H9 (cell line): Measurements from ENCODE around the gene ARMS2. TPM values are rescaled to one million over a fixed set of nuclear protein-coding genes. Genes with fewer than 3 reads are reported as not detected.

Experiments
- DNase-seq: peaks from one replicate; pipeline ENCODE4 v3.0.0-alpha.2; 2017
- H2AFZ ChIP-seq: one replicate; pipeline ENCODE4 v1.6.1; 2013; ENCODE audit warnings: mild to moderate bottlenecking, low read length, control low read depth, moderate library complexity
- H2AK5ac ChIP-seq: 2 replicates; pipeline ENCODE4 v1.6.1; 2013; ENCODE audit warnings: low read length, control low read depth, mixed read lengths; ENCODE audit not compliant: insufficient read length
- H2BK120ac ChIP-seq: one replicate; pipeline ENCODE4 v1.6.1; 2013; ENCODE audit warnings: low read depth, mild to moderate bottlenecking, low read length, control low read depth, inconsistent platforms; ENCODE audit not compliant: poor library complexity, severe bottlenecking
- H2BK12ac ChIP-seq: 2 replicates; pipeline ENCODE4 v1.6.1; 2013; ENCODE audit warnings: low read length, control low read depth, mixed read lengths, low read depth; ENCODE audit not compliant: insufficient read length
- H2BK15ac ChIP-seq: 2 replicates; pipeline ENCODE4 v1.6.1; 2013; ENCODE audit warnings: low read depth, low read length, control low read depth
- H2BK20ac ChIP-seq: one replicate; pipeline ENCODE4 v1.6.1; 2013; ENCODE audit warnings: low read depth, mild to moderate bottlenecking, low read length, control low read depth, inconsistent platforms; ENCODE audit not compliant: poor library complexity, severe bottlenecking
- H2BK5ac ChIP-seq: 2 replicates; pipeline ENCODE4 v1.6.1; 2013; ENCODE audit warnings: low read length, control low read depth, mixed read lengths; ENCODE audit not compliant: insufficient read length
- H3K14ac ChIP-seq: 2 replicates; pipeline ENCODE4 v1.6.1; 2013; ENCODE audit warnings: low read length, control low read depth; ENCODE audit not compliant: insufficient read depth
- H3K18ac ChIP-seq: 2 replicates; pipeline ENCODE4 v1.6.1; 2013; ENCODE audit warnings: low read depth, mild to moderate bottlenecking, mixed read lengths, low read length, control low read depth; ENCODE audit not compliant: insufficient read length
- H3K23ac ChIP-seq: 2 replicates; pipeline ENCODE4 v1.6.1; 2013; ENCODE audit warnings: low read length, control low read depth, mixed read lengths, low read depth; ENCODE audit not compliant: insufficient read length
- H3K23me2 ChIP-seq: 2 replicates; pipeline ENCODE4 v1.6.1; 2013; ENCODE audit warnings: low read depth, mild to moderate bottlenecking, mixed read lengths, low read length, control low read depth; ENCODE audit not compliant: insufficient read length, poor library complexity, severe bottlenecking
- H3K27ac ChIP-seq: 2 replicates; pipeline ENCODE4 v1.5.1; 2013; ENCODE audit warnings: low read length, control low read depth, mixed read lengths, low read depth; ENCODE audit not compliant: insufficient read length
- H3K27me3 ChIP-seq: 2 replicates; pipeline ENCODE4 v1.6.1; 2013; ENCODE audit warnings: low read length, control low read depth, inconsistent platforms; ENCODE audit not compliant: insufficient read depth
- H3K4ac ChIP-seq: 2 replicates; pipeline ENCODE4 v1.6.1; 2013; ENCODE audit warnings: low read depth, mild to moderate bottlenecking, control low read depth, inconsistent platforms, low read length, moderate library complexity
- H3K4me1 ChIP-seq: 2 replicates; pipeline ENCODE4 v1.6.1; 2013; ENCODE audit warnings: low read length, control low read depth, inconsistent platforms; ENCODE audit not compliant: insufficient read depth
- H3K4me2 ChIP-seq: 2 replicates; pipeline ENCODE4 v1.6.1; 2013; ENCODE audit warnings: low read length, control low read depth, mixed read lengths; ENCODE audit not compliant: insufficient read length, insufficient read depth
- H3K56ac ChIP-seq: 2 replicates; pipeline ENCODE4 v1.6.1; 2013; ENCODE audit warnings: low read depth, mild to moderate bottlenecking, mixed read lengths, low read length, control low read depth; ENCODE audit not compliant: insufficient read length
- H3K79me1 ChIP-seq: 2 replicates; pipeline ENCODE4 v1.6.1; 2013; ENCODE audit warnings: low read depth, mild to moderate bottlenecking, moderate library complexity, low read length, control low read depth, inconsistent platforms; ENCODE audit not compliant: insufficient read depth, poor library complexity, severe bottlenecking
- H3K79me2 ChIP-seq: 2 replicates; pipeline ENCODE4 v1.6.1; 2013; ENCODE audit warnings: low read length, control low read depth, inconsistent platforms; ENCODE audit not compliant: insufficient read depth
- H3K9ac ChIP-seq: 2 replicates; pipeline ENCODE4 v1.6.1; 2013; ENCODE audit warnings: low read length, control low read depth, mixed read lengths; ENCODE audit not compliant: insufficient read length; ENCODE audit errors: extremely low read depth
- H3K9me3 ChIP-seq: one replicate; pipeline ENCODE4 v1.6.1; 2013; ENCODE audit warnings: low read depth, low read length, inconsistent platforms; ENCODE audit not compliant: control insufficient read depth
- H3T11ph ChIP-seq: one replicate; pipeline ENCODE4 v1.6.1; 2013; ENCODE audit warnings: mild to moderate bottlenecking, low read length, control low read depth, inconsistent platforms
- H4K20me1 ChIP-seq: one replicate; pipeline ENCODE4 v1.6.1; 2013; ENCODE audit not compliant: control insufficient read depth, insufficient read length, insufficient read depth
- H4K5ac ChIP-seq: 2 replicates; pipeline ENCODE4 v1.6.1; 2013; ENCODE audit warnings: low read depth, mild to moderate bottlenecking, mixed read lengths, low read length, control low read depth; ENCODE audit not compliant: insufficient read length
- H4K8ac ChIP-seq: replicated peaks from 2 replicates; pipeline ENCODE4 v1.6.1; 2013; ENCODE audit warnings: low read length, control low read depth, mixed read lengths, low read depth; ENCODE audit not compliant: insufficient read length
- H4K91ac ChIP-seq: 2 replicates; pipeline ENCODE4 v1.6.1; 2013; ENCODE audit warnings: low read depth, mild to moderate bottlenecking, moderate library complexity, mixed read lengths, low read length, control low read depth; ENCODE audit not compliant: insufficient read length
- H3K27ac Mint-ChIP-seq, 3 experiments: 2 replicates in 2 of 3; 3 replicates in 1 of 3; pipeline ENCODE4 v1.8.0; 2020 to 2021; ENCODE audit warnings: mixed read lengths in 3 of 3, mild to moderate bottlenecking in 1 of 3, moderate library complexity in 1 of 3
- H3K27me3 Mint-ChIP-seq: 2 replicates; pipeline ENCODE4 v1.8.0; 2021; ENCODE audit warnings: low read depth, mild to moderate bottlenecking, moderate library complexity, mixed read lengths
- H3K36me3 Mint-ChIP-seq, 3 experiments: 2 replicates in 2 of 3; 3 replicates in 1 of 3; pipeline ENCODE4 v1.8.0; 2020 to 2021; ENCODE audit warnings: low read depth in 3 of 3, mixed read lengths in 3 of 3; ENCODE audit not compliant: insufficient read depth in 1 of 3
- H3K4me1 Mint-ChIP-seq, 2 experiments: 2 replicates each; pipeline ENCODE4 v1.8.0; 2020; ENCODE audit warnings: mixed read lengths in 2 of 2
- H3K4me3 Mint-ChIP-seq, 2 experiments: 2 replicates in 1 of 2; 3 replicates in 1 of 2; pipeline ENCODE4 v1.8.0; 2020 to 2021; ENCODE audit warnings: mild to moderate bottlenecking in 2 of 2, mixed read lengths in 2 of 2, moderate library complexity in 1 of 2
- H3K9me3 Mint-ChIP-seq, 2 experiments: 2 replicates in 1 of 2; 3 replicates in 1 of 2; pipeline ENCODE4 v1.8.0; 2020; ENCODE audit warnings: mild to moderate bottlenecking in 2 of 2, mixed read lengths in 2 of 2, moderate library complexity in 1 of 2
- CTCF ChIP-seq: fragments of 200-600 bp; sonication (generic); conservative IDR thresholded peaks from 3 replicates; pipeline ENCODE4 v1.8.0; 2021; ENCODE audit warnings: antibody characterized with exemption, mild to moderate bottlenecking
- WGBS: extraction: QIAGEN DNeasy Blood & Tissue Kit; methylation state at CpG from one replicate; pipeline ENCODE4 v1.1.7; 2013; ENCODE audit warnings: missing lambda C conversion rate, low lambda C conversion rate, mixed read lengths; ENCODE audit not compliant: insufficient read length; ENCODE audit errors: extremely low coverage; 5-methylcytosine and 5-hydroxymethylcytosine counted together
- total RNA-seq: library from RNA; stranded (reverse); gene quantifications from 2 replicates; pipeline ENCODE4 v1.2.1, GENCODE V29; 2021

Gene ARMS2
- total RNA-seq, 1 experiment from 2014 or later: not detected

- Mint-ChIP-seq H3K27me3 (peaks cover 2% of the 10 kb centered on the region), H3K4me3 (no peak overlapping the region)
Measured at GRCh38 chr10:122497241-122497640, 42.8 kb downstream of the ARMS2 start.

More at GRCh38 chr10:122497241-122497640, 42.8 kb downstream of the ARMS2 start:
- Histone ChIP-seq H4K5ac (no peak overlapping the region), H3K27ac (no peak overlapping the region), H2BK5ac (no peak overlapping the region), H3K56ac (no peak overlapping the region), H2BK20ac (no peak overlapping the region), H3K79me2 (no peaks in the 10 kb centered on the region), H4K8ac (no peak overlapping the region), H2BK120ac (no peak overlapping the region), H4K91ac (no peak overlapping the region), H3K23ac (no peak overlapping the region), H3K27me3 (no peaks in the 10 kb centered on the region), H3K18ac (no peak overlapping the region), H3K9ac (no peak overlapping the region), H3K4me2 (no peak overlapping the region), H2AK5ac (no peak overlapping the region), H3K4me1 (no peaks in the 10 kb centered on the region), H3K4ac (no peak overlapping the region), H3K79me1 (no peaks in the 10 kb centered on the region), H2BK12ac (no peak overlapping the region), H3K9me3 (no peaks in the 10 kb centered on the region), H3K14ac (no peak overlapping the region), H2BK15ac (no peak overlapping the region), H3T11ph (no peak overlapping the region), H4K20me1 (no peaks in the 10 kb centered on the region), H2AFZ (no peak overlapping the region), H3K23me2 (no peaks in the 10 kb centered on the region)
- peaks cover 0 to 1% (median 0%) of the 10 kb centered on the region in 3 experiments; a peak in 1 of 7 replicates for H3K36me3 Mint-ChIP-seq
- peaks cover 5 to 10% of the 10 kb centered on the region in 2 experiments for H3K4me1 Mint-ChIP-seq
- no CpG with 5 or more reads among the region's 2 CpGs for WGBS
- H3K27ac Mint-ChIP-seq: no peak overlapping the region
- TF ChIP-seq CTCF: no peak
- H3K9me3 Mint-ChIP-seq: no peaks in the 10 kb centered on the region
- no peak for DNase-seq
